Right hindlimb (tissue), 1 donor: ENCODE results near the gene RXFP3.

Experiments
- DNase-seq: peaks from one replicate; pipeline ENCODE4 v3.0.0-alpha.2; 2018

Gene RXFP3

DNA sequence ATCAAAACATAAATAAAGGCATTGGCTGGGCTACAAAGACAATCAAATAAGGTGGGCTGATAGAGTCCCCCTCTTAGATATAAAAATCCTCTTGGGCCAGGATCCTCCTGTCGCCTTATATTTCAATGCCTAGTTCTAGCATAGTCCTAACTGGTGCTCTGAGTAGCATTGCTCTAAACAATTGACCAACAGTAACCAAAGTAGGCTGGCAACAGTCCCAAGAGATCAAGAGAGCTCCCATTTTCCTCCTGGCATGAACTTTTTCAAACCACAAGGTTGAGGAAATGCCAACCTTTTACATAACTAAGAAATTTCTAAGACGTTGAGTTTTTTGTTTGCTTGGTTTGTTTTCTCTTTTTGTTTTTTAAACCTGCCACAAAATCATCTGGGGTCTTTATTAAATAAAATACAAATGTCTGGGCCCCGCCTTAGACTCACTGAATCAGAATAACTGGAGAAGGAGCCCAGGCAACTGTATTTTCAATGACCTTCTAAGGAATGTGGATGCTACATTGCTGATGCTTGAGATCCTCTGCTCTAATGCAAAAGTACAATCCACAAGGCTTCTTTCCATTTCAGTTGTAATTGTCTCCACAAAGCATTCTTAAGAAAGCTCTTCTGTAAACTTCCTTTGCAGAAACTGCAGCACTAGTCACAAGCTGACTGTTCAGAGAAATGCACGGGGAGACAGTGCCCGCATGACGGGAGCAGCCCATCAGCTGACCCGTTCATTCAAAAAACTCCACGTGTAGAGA is 45.4 kb downstream of the RXFP3 start:
- DNase-seq = no peak

DNA sequence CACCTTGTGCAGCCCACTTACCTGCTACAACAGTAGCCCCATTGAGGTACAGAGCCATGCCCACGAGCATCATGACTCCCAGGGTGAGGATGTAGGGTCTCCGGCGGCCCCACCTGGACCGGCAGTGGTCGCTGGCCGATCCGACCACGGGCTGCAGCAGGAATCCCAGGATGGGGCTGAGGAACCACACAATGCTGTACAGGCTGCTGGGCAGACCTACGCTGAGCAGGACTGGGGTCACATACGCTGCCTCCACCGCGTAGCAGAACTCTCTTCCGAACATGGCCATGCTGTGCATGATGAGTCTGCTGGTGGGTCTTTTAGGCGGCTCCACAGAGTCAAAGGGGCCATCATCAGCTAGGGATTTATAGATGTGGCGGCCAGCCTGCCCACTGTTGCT is 48.0 kb downstream of the RXFP3 start:
- no peak for DNase-seq

GRCh38 chr5:33984671-33985124 is 48.5 kb downstream of the RXFP3 start, which contains the start of gene SLC45A2:
SLC45A2 (minus strand) TSS chr5:33984693; CDS start chr5:33984583, 110 bp downstream.
- DNase-seq = no peak

DNA sequence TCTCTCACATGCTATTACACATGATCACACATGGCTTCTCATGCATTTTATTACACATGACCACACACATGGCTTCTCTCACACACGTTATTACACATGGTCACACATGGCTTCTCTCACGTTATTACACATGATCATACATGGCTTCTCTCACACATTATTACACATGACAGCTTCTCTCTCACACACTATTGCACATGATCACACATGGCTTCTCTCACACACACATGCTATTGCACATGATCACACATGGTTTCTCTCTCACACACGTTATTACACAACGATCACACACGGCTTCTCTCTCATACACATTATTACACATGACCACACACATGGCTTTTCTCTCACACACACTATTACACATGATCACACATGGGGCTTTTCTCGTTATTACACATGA is 49.3 kb downstream of the RXFP3 start:
- DNase-seq = no peak
